K562 (cell line): ENCODE measurements around the gene FASTKD2. TPM values are rescaled to one million over a fixed set of nuclear protein-coding genes. Genes with fewer than 3 reads are reported as not detected.

Experiments used
- ATAC-seq: fragments of 200-7000 bp; cut with Tn5 transposase; 3 replicates; pipeline ENCODE4 v1.9.1; 2020; ENCODE audit warnings: moderate library complexity
- BruUV-seq: library from RNA; stranded (reverse); fragments of 400-500 nt; replicated peaks from 2 replicates; lab custom pipeline; 2021; lab: Mats Ljungman, UMichigan
- CTCF ChIA-PET: fragments of 300-600 bp; formaldehyde crosslinking; extraction: SDS; loops from one replicate; lab custom pipeline; 2021; ENCODE audit warnings: low intra/inter-chr PET ratio; lab: Yijun Ruan, JAX
- POLR2A ChIA-PET: fragments of 300-600, 350-650 bp; sonication (Branson Sonifier 250); formaldehyde crosslinking; extraction: SDS; loops from one replicate; lab custom pipeline; 2021; ENCODE audit warnings: antibody characterized with exemption, inconsistent platforms; lab: Yijun Ruan, JAX
- DNase-seq, 4 experiments: peaks; one replicate each; pipeline versions ENCODE4 v3.0.0 to v3.0.0-alpha.2; 2011 to 2018; ENCODE audit warnings: low spot score in 3 of 4, mixed read lengths in 3 of 4; ENCODE audit errors: extremely low read depth in 1 of 4
- FAIRE-seq: peaks from 2 replicates; lab custom pipeline; 2011; peaks lifted over from hg19 to GRCh38; lab: Jason Lieb, UNC
- H2AFZ ChIP-seq: 2 replicates; pipeline ENCODE4 v1.6.0; 2011; ENCODE audit warnings: low read depth, low read length, control low read depth, inconsistent platforms
- H3K27ac ChIP-seq: fragments of 200-600 bp; 3 replicates; pipeline ENCODE4 v1.8.0; 2011; ENCODE audit warnings: low read depth, mild to moderate bottlenecking, control low read depth, inconsistent platforms, low read length, moderate library complexity, mixed read lengths; ENCODE audit errors: extremely low read depth
- H3K27me3 ChIP-seq, 2 experiments: fragments of 300-600 bp in 1 of 2; 2 replicates in 1 of 2; 3 replicates in 1 of 2; pipeline versions ENCODE4 v1.6.0 to v1.8.0; 2011; ENCODE audit warnings: inconsistent platforms in 2 of 2, low read length in 2 of 2, mild to moderate bottlenecking in 1 of 2, mixed read lengths in 1 of 2, moderate library complexity in 1 of 2; ENCODE audit not compliant: control insufficient read depth in 2 of 2, insufficient read depth in 2 of 2
- H3K36me3 ChIP-seq: fragments of 300-600 bp; 3 replicates; pipeline ENCODE4 v1.8.0; 2011; ENCODE audit warnings: mild to moderate bottlenecking, low read length, inconsistent platforms; ENCODE audit not compliant: control insufficient read depth, insufficient read depth
- H3K4me1 ChIP-seq, 2 experiments: fragments of 200-600 bp in 1 of 2; replicated peaks in 1 of 2; 2 replicates in 1 of 2; 3 replicates in 1 of 2; pipeline versions ENCODE4 v1.5.1 to v1.8.0; 2011; ENCODE audit warnings: inconsistent platforms in 2 of 2, low read length in 2 of 2, mild to moderate bottlenecking in 1 of 2, mixed read lengths in 1 of 2, moderate library complexity in 1 of 2; ENCODE audit not compliant: control insufficient read depth in 2 of 2, insufficient read depth in 2 of 2
- H3K4me2 ChIP-seq: 2 replicates; pipeline ENCODE4 v1.6.1; 2011; ENCODE audit warnings: low read length, control low read depth, inconsistent platforms, mixed read lengths; ENCODE audit not compliant: insufficient read depth
- H3K4me3 ChIP-seq: fragments of 200-600 bp; sonication (generic), shearing (Covaris generic); 2 replicates; pipeline ENCODE4 v1.5.1; 2016; ENCODE audit warnings: control low read depth, inconsistent platforms
- H3K79me2 ChIP-seq: fragments of 200-600 bp; 3 replicates; pipeline ENCODE4 v1.8.0; 2011; ENCODE audit warnings: low read length, inconsistent platforms; ENCODE audit not compliant: control insufficient read depth, insufficient read depth
- H3K9ac ChIP-seq, 2 experiments: 2 replicates each; pipeline versions ENCODE4 v1.6.0 to v1.6.1; 2011; ENCODE audit warnings: low read depth in 2 of 2, low read length in 2 of 2, control low read depth in 1 of 2, inconsistent platforms in 1 of 2, mild to moderate bottlenecking in 1 of 2, mixed read lengths in 1 of 2; ENCODE audit not compliant: insufficient read depth in 1 of 2
- H3K9me1 ChIP-seq: one replicate; pipeline ENCODE4 v1.6.0; 2011; ENCODE audit warnings: inconsistent platforms, mild to moderate bottlenecking, low read length, moderate library complexity; ENCODE audit not compliant: control insufficient read depth, insufficient read depth
- H3K9me3 ChIP-seq: replicated peaks from 2 replicates; pipeline ENCODE4 v1.5.1; 2011; ENCODE audit warnings: low read depth, low read length, inconsistent platforms; ENCODE audit not compliant: control insufficient read depth, insufficient read depth
- H4K20me1 ChIP-seq: replicated peaks from 2 replicates; pipeline ENCODE4 v1.6.1; 2011; ENCODE audit warnings: low read length, inconsistent platforms, mixed read lengths; ENCODE audit not compliant: control insufficient read depth, insufficient read depth
- HDAC1 ChIP-seq, 2 experiments: fragments of 450-650 bp; IDR thresholded peaks; 2 replicates each; pipeline ENCODE4 v1.6.1; 2016 to 2017; ENCODE audit warnings: inconsistent platforms in 1 of 2, mild to moderate bottlenecking in 1 of 2, moderate library complexity in 1 of 2
- HDAC3 ChIP-seq: fragments of 450-650 bp; IDR thresholded peaks from 2 replicates; pipeline ENCODE4 v1.6.1; 2018; ENCODE audit warnings: borderline replicate concordance, mild to moderate bottlenecking, moderate library complexity; ENCODE audit not compliant: partially characterized antibody
- PHTF2 ChIP-seq: fragments of 250-450 bp; sonication (Bioruptor Pico); IDR thresholded peaks from 2 replicates; pipeline ENCODE4 v1.5.0; 2021; ENCODE audit warnings: mild to moderate bottlenecking
- POLR3G ChIP-seq: IDR thresholded peaks from 2 replicates; pipeline ENCODE4 v1.6.1; 2011; ENCODE audit not compliant: insufficient read length, insufficient replicate concordance; ENCODE audit errors: extremely low read depth
- ZNF512 ChIP-seq: IDR thresholded peaks from 2 replicates; pipeline ENCODE4 v1.6.1; 2016; ENCODE audit warnings: missing genetic modification characterization, missing compliant biosample characterization
- WGBS: fragments of 100-300 bp; shearing (Covaris generic); methylation state at CpG from one replicate; pipeline ENCODE4 v1.1.6; 2016; ENCODE audit warnings: low coverage, mixed read lengths; ENCODE audit not compliant: insufficient coverage; ENCODE audit errors: missing lambda C conversion rate; 5-methylcytosine and 5-hydroxymethylcytosine counted together
- in situ Hi-C: fragments of 300-500 bp; cut with MboI; formaldehyde crosslinking; loops from 4 replicates; pipeline ENCODE4 v1.15.0; 2018; ENCODE audit warnings: inconsistent platforms, mixed read lengths
- intact Hi-C: fragments of 100-400 bp; cut with micrococcal nuclease; formaldehyde crosslinking; loops from 2 replicates; pipeline ENCODE4 v1.14.2; 2022
- polyA plus RNA-seq, 8 experiments: library from polyadenylated mRNA; depleted of rRNA in 4 of 8; stranded (reverse) in 5 of 8; unstranded in 3 of 8; fragments of >200 nt; fragmentation: Nextera tagmentation in 2 of 8; fragmentation: Illumina TruSeq in 1 of 8; extraction: Ambion mirVana in 2 of 8; extraction: Trizol in 1 of 8; gene quantifications; 2 replicates each; pipeline versions ENCODE4 v1.2.1 to v1.2.3, GENCODE V29; 2011 to 2014; ENCODE audit warnings: inconsistent platforms in 1 of 8, missing spikeins in 1 of 8
- total RNA-seq, 7 experiments: library from RNA; depleted of rRNA in 6 of 7; stranded (reverse); fragments of >200 nt in 6 of 7; fragmentation: Illumina TruSeq in 2 of 7; extraction: Trizol in 2 of 7; gene quantifications; 2 replicates each; pipeline versions ENCODE4 v1.2.1 to v1.2.3, GENCODE V29; 2011 to 2021; ENCODE audit warnings: low replicate concordance in 1 of 7

Gene FASTKD2
- total and polyA plus RNA-seq, 9 of the 15 experiments (the other 6 are each of a cell fraction or from before 2014, with no cell fraction given): 20.8 to 90.6 (median 39.1) TPM

GRCh38 chr2:206792645-206793044 lies 27.2 kb downstream of the FASTKD2 start:
- Histone ChIP-seq H3K9me3 (no peaks in the 10 kb centered on the region), H4K20me1 (no peaks in the 10 kb centered on the region), H3K36me3 (peaks cover 54% of the 10 kb centered on the region; the same call in 2 of the 3 replicates), H3K4me2 (no peak overlapping the region), H2AFZ (no peak overlapping the region), H3K4me1 (no peaks in the 10 kb centered on the region), H3K27me3 (no peaks in the 10 kb centered on the region), H3K9ac (no peak overlapping the region), H3K27ac (no peak overlapping the region), H3K79me2 (no peaks in the 10 kb centered on the region), H3K4me3 (no peak overlapping the region), H3K9me1 (no peaks in the 10 kb centered on the region)
- intact Hi-C loops: no loop called here
- no peak for TF ChIP-seq HDAC1 (IDR thresholded peaks at IDR 0.05)
- TF ChIP-seq PHTF2: no peak
- no peak for TF ChIP-seq POLR3G
- no peak for TF ChIP-seq ZNF512 (tag)
- no peak for TF ChIP-seq HDAC3
- CTCF ChIA-PET: no interaction called here
- no peak for FAIRE-seq
- ATAC-seq: no peak
- in situ Hi-C loops: loop anchor here (10.0 kb wide), 1 partner anchor 682 kb away; no protein-coding TSS in a partner anchor
- BruUV-seq: no TSS peak
- no peak for DNase-seq
- 91% methylated on average over 5 of the region's 5 CpGs for WGBS
- POLR2A ChIA-PET: interaction anchor here (0.9 to 1.1 kb wide), 2 partner anchors 13 to 27 kb away, joined by 3 to 5 read pairs; no protein-coding TSS in a partner anchor
